Measurements from ENCODE around the gene HOPX. TPM values are rescaled to one million over a fixed set of nuclear protein-coding genes. Genes with fewer than 3 reads are reported as not detected.

Gene HOPX
- total and polyA plus RNA-seq, 2 of the 8 experiments (the other 6 are each of a cell fraction or from before 2014, with no cell fraction given) = not detected

DNA sequence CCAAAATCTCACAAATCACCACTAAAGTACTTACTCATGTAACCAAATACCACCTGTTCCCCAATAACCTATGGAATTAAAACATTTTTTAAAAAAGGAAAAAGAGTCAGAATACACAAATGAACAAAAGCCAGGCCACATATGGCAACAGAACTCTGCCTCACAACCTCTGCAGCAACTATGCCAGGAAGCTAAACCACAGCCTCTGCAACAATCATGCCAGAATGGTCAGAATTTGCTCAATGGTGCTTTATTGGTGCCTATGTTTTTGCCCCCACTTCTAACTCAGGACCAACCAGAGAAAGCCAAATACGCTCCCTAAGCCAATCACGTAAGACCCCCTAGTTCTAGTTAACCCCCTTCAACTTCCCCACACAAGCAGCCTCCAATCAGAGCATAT, 69.6 kb downstream of the HOPX start:
- H4K91ac ChIP-seq (replicated peaks; ENCODE audit: insufficient read length, low read length) = no peak overlapping the region
- H3K79me1 ChIP-seq (ENCODE audit: low read depth, low read length) = no peaks in the 10 kb centered on the region
- H2BK5ac ChIP-seq (ENCODE audit: low read depth, low read length) = no peak overlapping the region
- no peak overlapping the region for H2BK120ac ChIP-seq (replicated peaks; ENCODE audit: low read depth, low read length)
- no peak overlapping the region for H3K4me3 ChIP-seq (ENCODE audit: extremely low read depth in 1 of 4, insufficient read depth in 2 of 4, low read depth in 3 of 4, low read length in 4 of 4)
- H4K20me1 ChIP-seq (replicated peaks in 1 of 2; ENCODE audit: control insufficient read depth in 1 of 2, insufficient read depth in 2 of 2, low read length in 2 of 2) = peaks cover 0 to 3% of the 10 kb centered on the region in 2 experiments
- H2AFZ ChIP-seq (ENCODE audit: low read length) = no peak overlapping the region
- H2BK12ac ChIP-seq (ENCODE audit: low read depth, low read length) = no peak overlapping the region
- FAIRE-seq (no peak), DNase-seq (ENCODE audit: low read depth in 1 of 2, low spot score in 2 of 2) (no peak)
- H3K9ac ChIP-seq (replicated peaks in 1 of 4; ENCODE audit: extremely low read depth in 1 of 4, low read depth in 3 of 4, low read length in 3 of 4) = no peak overlapping the region
- H3K23me2 ChIP-seq (ENCODE audit: low read depth, low read length) = no peaks in the 10 kb centered on the region
- H3K14ac ChIP-seq (ENCODE audit: insufficient read length) = no peak overlapping the region
- H4K8ac ChIP-seq (ENCODE audit: extremely low read depth, insufficient read depth, low read length) = no peak overlapping the region
- POLR2A ChIA-PET (ENCODE audit: partially characterized antibody) = no interaction called here
- H2BK20ac ChIP-seq (ENCODE audit: low read length) = no peak overlapping the region
- H3K9me3 ChIP-seq (ENCODE audit: insufficient read depth in 2 of 2, low read depth in 1 of 2, low read length in 1 of 2) = no peaks in the 10 kb centered on the region
- H3K27me3 ChIP-seq (replicated peaks in 1 of 4; ENCODE audit: control insufficient read depth in 3 of 4, extremely low read depth in 1 of 4, insufficient read depth in 3 of 4, low read length in 3 of 4) = peaks cover 18 to 33% (median 26%) of the 10 kb centered on the region in 4 experiments
- no peak overlapping the region for H3K18ac ChIP-seq (ENCODE audit: extremely low read depth, low read length)
- H3K4me2 ChIP-seq (ENCODE audit: insufficient read depth in 1 of 2, low read depth in 2 of 2, low read length in 2 of 2) = peak overlapping the region in 1 of 2 experiments; percentile 12; a peak in 1 of 4 replicates
- no peak overlapping the region for H2AK5ac ChIP-seq (ENCODE audit: low read depth, low read length)
- H3K23ac ChIP-seq (ENCODE audit: insufficient read length) = no peak overlapping the region
- CTCF ChIA-PET (ENCODE audit: partially characterized antibody) = interaction anchor here (0.5 to 1.2 kb wide), 2 partner anchors 41 to 120 kb away, joined by 3 read pairs; no protein-coding TSS in a partner anchor
- no peak overlapping the region for H3K27ac ChIP-seq (ENCODE audit: low read depth, low read length)
- H3K79me2 ChIP-seq (ENCODE audit: control insufficient read depth in 1 of 2, insufficient read depth in 2 of 2, low read length in 2 of 2) = no peaks in the 10 kb centered on the region
- no peak overlapping the region for H4K5ac ChIP-seq (ENCODE audit: insufficient read length, low read depth, low read length)
- H3K4ac ChIP-seq (replicated peaks; ENCODE audit: insufficient read length, low read depth, low read length) = no peak overlapping the region
- no peak overlapping the region for H3K56ac ChIP-seq (replicated peaks; ENCODE audit: insufficient read length, low read depth, low read length)
- H3K4me1 ChIP-seq (replicated peaks in 1 of 4; ENCODE audit: control insufficient read depth in 3 of 4, insufficient read depth in 4 of 4, low read length in 3 of 4) = peaks cover 0 to 4% (median 0%) of the 10 kb centered on the region in 4 experiments; a peak in 3 of 7 replicates
- 61% methylated on average over 2 of the region's 2 CpGs; no CpG with 5 or more reads in 1 of the 2 experiments for WGBS, 2 experiments (ENCODE audit: extremely low coverage in 1 of 2, insufficient coverage in 1 of 2, insufficient read length in 1 of 2, insufficient replicate concordance in 2 of 2, low coverage in 1 of 2, low lambda C conversion rate in 2 of 2, missing lambda C conversion rate in 1 of 2)
- no peak overlapping the region for H2BK15ac ChIP-seq (ENCODE audit: low read length)
- no peaks in the 10 kb centered on the region; a peak in 1 of 8 replicates for H3K36me3 ChIP-seq (ENCODE audit: control insufficient read depth in 2 of 4, insufficient read depth in 4 of 4, low read length in 3 of 4)
- no peak for TF ChIP-seq POLR2AphosphoS5 (IDR thresholded peaks at IDR 0.05; ENCODE audit: low read depth, low read length)
- no peak for TF ChIP-seq CTBP2 (IDR thresholded peaks at IDR 0.05; ENCODE audit: borderline replicate concordance, insufficient read depth, insufficient read length, low read length)
- TF ChIP-seq EP300 (IDR thresholded peaks at IDR 0.05; ENCODE audit: borderline replicate concordance in 1 of 2, low read depth in 2 of 2, low read length in 2 of 2) = no peak
- no peak for TF ChIP-seq SIX5 (IDR thresholded peaks at IDR 0.05; ENCODE audit: low read depth, low read length)
- TF ChIP-seq HDAC6 (IDR thresholded peaks at IDR 0.05; ENCODE audit: low read depth, low read length) = no peak
- TF ChIP-seq SP1 (IDR thresholded peaks at IDR 0.05; ENCODE audit: low read depth, low read length) = no peak
- no peak for TF ChIP-seq BRCA1 (IDR thresholded peaks at IDR 0.05; ENCODE audit: low read depth, low read length)
- no peak for TF ChIP-seq CEBPB (IDR thresholded peaks at IDR 0.05; ENCODE audit: low read depth, low read length)
- no peak for TF ChIP-seq POLR2A (IDR thresholded peaks at IDR 0.05; ENCODE audit: control extremely low read depth in 1 of 2, low read depth in 2 of 2, low read length in 2 of 2)

All from H1 (cell line).